GM23248 (cell line): ENCODE results near the gene PLAC1. TPM values are rescaled to one million over a fixed set of nuclear protein-coding genes. Genes with fewer than 3 reads are reported as not detected.

Source experiments
- DNase-seq: peaks from one replicate; pipeline ENCODE4 v3.0.0-alpha.2; 2015
- H2AFZ ChIP-seq: fragments of 200-600 bp; sonication (generic); 2 replicates; pipeline ENCODE4 v1.6.1; 2016; ENCODE audit warnings: antibody characterized with exemption
- H3F3A ChIP-seq: fragments of 200-600 bp; sonication (generic); 2 replicates; pipeline ENCODE4 v1.6.1; 2016; ENCODE audit warnings: mild to moderate bottlenecking, antibody characterized with exemption, mixed run types; ENCODE audit not compliant: insufficient read depth
- H3K27ac ChIP-seq: fragments of 200-600 bp; sonication (generic); 2 replicates; pipeline ENCODE4 v1.5.1; 2016; ENCODE audit warnings: mild to moderate bottlenecking
- H3K27me3 ChIP-seq: fragments of 200-600 bp; sonication (generic); replicated peaks from 2 replicates; pipeline ENCODE4 v1.6.1; 2016; ENCODE audit warnings: mild to moderate bottlenecking; ENCODE audit not compliant: insufficient read depth
- H3K36me3 ChIP-seq: fragments of 200-600 bp; sonication (generic); 2 replicates; pipeline ENCODE4 v1.6.1; 2016; ENCODE audit warnings: low read depth, mild to moderate bottlenecking
- H3K4me1 ChIP-seq: fragments of 200-600 bp; sonication (generic); 2 replicates; pipeline ENCODE4 v1.6.1; 2016; ENCODE audit warnings: mild to moderate bottlenecking; ENCODE audit not compliant: insufficient read depth
- H3K4me2 ChIP-seq: fragments of 200-600 bp; sonication (generic); one replicate; pipeline ENCODE4 v1.6.1; 2016; ENCODE audit warnings: mild to moderate bottlenecking; ENCODE audit not compliant: unreplicated experiment
- H3K4me3 ChIP-seq: fragments of 200-600 bp; sonication (generic); 2 replicates; pipeline ENCODE4 v1.5.1; 2016; ENCODE audit warnings: mild to moderate bottlenecking
- H3K79me2 ChIP-seq: fragments of 200-600 bp; sonication (generic); 2 replicates; pipeline ENCODE4 v1.6.1; 2016; ENCODE audit warnings: mild to moderate bottlenecking; ENCODE audit not compliant: insufficient read depth
- H3K9ac ChIP-seq: fragments of 200-600 bp; sonication (generic); 2 replicates; pipeline ENCODE4 v1.6.1; 2016; ENCODE audit warnings: mild to moderate bottlenecking
- H3K9me2 ChIP-seq: fragments of 200-600 bp; sonication (generic); 2 replicates; pipeline ENCODE4 v1.6.1; 2016; ENCODE audit warnings: mixed run types, mild to moderate bottlenecking, moderate library complexity; ENCODE audit not compliant: insufficient read depth
- H3K9me3 ChIP-seq: fragments of 200-600 bp; sonication (generic); one replicate; pipeline ENCODE4 v1.6.1; 2017; ENCODE audit warnings: low read depth
- H4K20me1 ChIP-seq: fragments of 200-600 bp; sonication (generic); 2 replicates; pipeline ENCODE4 v1.6.0; 2016; ENCODE audit not compliant: insufficient read depth
- EZH2 ChIP-seq: fragments of 200-600 bp; sonication (generic); IDR thresholded peaks from 2 replicates; pipeline ENCODE4 v1.6.1; 2018; ENCODE audit warnings: antibody characterized with exemption, mild to moderate bottlenecking; ENCODE audit not compliant: insufficient read depth, poor library complexity, severe bottlenecking
- EZH2phosphoT487 ChIP-seq: fragments of 200-600 bp; sonication (generic); IDR thresholded peaks from 2 replicates; pipeline ENCODE4 v1.6.1; 2018; ENCODE audit warnings: antibody characterized with exemption, moderate library complexity, mild to moderate bottlenecking, low read depth; ENCODE audit not compliant: insufficient read depth
- WGBS, 2 experiments: methylation state at CpG; one replicate each; pipeline ENCODE4 v1.1.6; 2015 to 2017; ENCODE audit warnings: low lambda C conversion rate in 2 of 2, low coverage in 1 of 2; ENCODE audit errors: missing lambda C conversion rate in 2 of 2; 5-methylcytosine and 5-hydroxymethylcytosine counted together
- in situ Hi-C: fragments of 300-500 bp; cut with MboI; formaldehyde crosslinking; loops from 2 replicates; pipeline ENCODE4 v1.15.0; 2020
- polyA plus RNA-seq: library from polyadenylated mRNA; unstranded; fragments of >200 nt; fragmentation: Nextera tagmentation; extraction: Ambion mirVana; gene quantifications from 2 replicates; pipeline ENCODE4 v1.2.1, GENCODE V29; 2016
- total RNA-seq: library from RNA; depleted of rRNA; stranded (reverse); fragments of >200 nt; shearing (Covaris generic); gene quantifications from 2 replicates; pipeline ENCODE4 v1.2.3, GENCODE V29; 2014

Gene PLAC1
- total and polyA plus RNA-seq, 2 experiments from 2014 or later, result not detected

- Histone ChIP-seq H3K27me3 (no peaks in the 10 kb centered on the region), H3K27ac (no peak overlapping the region), H3K79me2 (no peaks in the 10 kb centered on the region), H3K4me3 (no peak overlapping the region), H3K4me1 (no peaks in the 10 kb centered on the region), H3K9me2 (no peaks in the 10 kb centered on the region), H3K4me2 (no peak overlapping the region), H4K20me1 (no peaks in the 10 kb centered on the region), H3K9me3 (no peaks in the 10 kb centered on the region), H2AFZ (no peak overlapping the region), H3K36me3 (no peaks in the 10 kb centered on the region), H3K9ac (no peak overlapping the region), H3F3A (no peaks in the 10 kb centered on the region)
- WGBS, 2 experiments, result 67 to 73% methylated on average over 2 to 3 of the region's 3 CpGs
- TF ChIP-seq EZH2phosphoT487, result no peak
- no peak for TF ChIP-seq EZH2
- DNase-seq, result no peak
- in situ Hi-C loops, result no loop called here
These were observed 69.5 kb downstream of the PLAC1 start for GRCh38 chrX:134588806-134589205.

DNA sequence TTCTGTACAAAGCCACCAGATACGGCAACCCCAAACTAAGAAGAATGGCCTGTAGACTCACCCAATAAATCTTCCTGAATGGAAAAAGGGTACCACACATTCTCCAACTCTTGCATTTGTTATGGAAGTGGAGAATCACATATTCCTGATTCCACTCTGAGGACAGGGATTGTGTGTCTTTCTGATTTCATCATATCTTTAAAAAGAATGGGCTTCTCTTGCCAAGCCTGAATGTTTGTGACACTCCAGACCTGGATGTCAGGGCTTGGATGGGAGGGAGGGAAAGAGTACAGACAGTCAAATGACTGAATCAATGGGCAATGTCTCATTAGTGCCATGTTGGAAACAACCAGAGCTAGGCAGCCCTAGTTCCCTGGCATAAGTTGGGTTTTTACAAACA lies 77.4 kb downstream of the PLAC1 start:
- Histone ChIP-seq H3K36me3 (no peaks in the 10 kb centered on the region), H3K27me3 (no peaks in the 10 kb centered on the region), H3K9me3 (no peaks in the 10 kb centered on the region), H3F3A (no peaks in the 10 kb centered on the region), H3K9ac (no peak overlapping the region), H3K4me1 (no peaks in the 10 kb centered on the region; the same call in 1 of the 2 replicates), H3K9me2 (no peaks in the 10 kb centered on the region), H3K27ac (no peak overlapping the region), H3K79me2 (no peaks in the 10 kb centered on the region), H3K4me2 (no peak overlapping the region), H4K20me1 (no peaks in the 10 kb centered on the region), H3K4me3 (no peak overlapping the region), H2AFZ (0 out of 2 replicates have a peak overlapping the region, but pooled peaks have one; percentile 48)
- in situ Hi-C loops, result no loop called here
- peak; percentile 39 for DNase-seq
- TF ChIP-seq EZH2 (no peak), EZH2phosphoT487 (no peak)
- WGBS, 2 experiments, result 31 to 38% methylated on average over 1 of the region's 1 CpG

- Histone ChIP-seq H2AFZ (no peak overlapping the region), H3K9me3 (no peaks in the 10 kb centered on the region), H3K27ac (no peak overlapping the region), H3K27me3 (no peaks in the 10 kb centered on the region), H3F3A (no peaks in the 10 kb centered on the region), H3K4me3 (no peak overlapping the region), H3K9ac (no peak overlapping the region), H3K4me2 (no peak overlapping the region), H3K4me1 (no peaks in the 10 kb centered on the region; the same call in 1 of the 2 replicates), H4K20me1 (no peaks in the 10 kb centered on the region), H3K9me2 (no peaks in the 10 kb centered on the region), H3K79me2 (no peaks in the 10 kb centered on the region), H3K36me3 (no peaks in the 10 kb centered on the region)
- DNase-seq, result no peak
- no peak for TF ChIP-seq EZH2
- no peak for TF ChIP-seq EZH2phosphoT487
- in situ Hi-C loops, result no loop called here
- 79% methylated on average over 5 of the region's 5 CpGs for WGBS, 2 experiments
These were observed 84.6 kb downstream of the PLAC1 start for GRCh38 chrX:134573683-134574035.

GRCh38 chrX:134572816-134573682 lies 85.2 kb downstream of the PLAC1 start:
- H3K27ac ChIP-seq, result no peak overlapping the region
- no peaks in the 10 kb centered on the region for H3K27me3 ChIP-seq
- no peak overlapping the region for H2AFZ ChIP-seq
- in situ Hi-C loops, result no loop called here
- H4K20me1 ChIP-seq, result no peaks in the 10 kb centered on the region
- no peak for TF ChIP-seq EZH2
- no peak for TF ChIP-seq EZH2phosphoT487
- H3K9me3 ChIP-seq, result no peaks in the 10 kb centered on the region
- no peak overlapping the region for H3K4me2 ChIP-seq
- no peak overlapping the region for H3K9ac ChIP-seq
- no peaks in the 10 kb centered on the region for H3K36me3 ChIP-seq
- WGBS, 2 experiments, result 60 to 67% methylated on average over 5 of the region's 5 CpGs
- H3K9me2 ChIP-seq, result no peaks in the 10 kb centered on the region
- no peak for DNase-seq
- H3K4me1 ChIP-seq, result no peaks in the 10 kb centered on the region; the same call in 1 of the 2 replicates
- H3K79me2 ChIP-seq, result no peaks in the 10 kb centered on the region
- H3K4me3 ChIP-seq, result no peak overlapping the region
- H3F3A ChIP-seq, result no peaks in the 10 kb centered on the region
